NCI-H2196 treated with DMSO at 0.1 percent for 48 hours (cell line): ENCODE measurements around the gene EIF4A2.
A peak's percentile ranks its signal among the peaks of the same experiment; 100 is the strongest.
"Not testable (repeated sequence)": the region's sequence is repeated elsewhere in the genome, so short reads cannot be mapped to it uniquely, and the experiment has no call there.

Experiments used
- DNase-seq: peaks from one replicate; lab custom pipeline; 2025; ENCODE audit not compliant: unreplicated experiment; lab: John Stamatoyannopoulos, UW

The EIF4A2 gene

DNA sequence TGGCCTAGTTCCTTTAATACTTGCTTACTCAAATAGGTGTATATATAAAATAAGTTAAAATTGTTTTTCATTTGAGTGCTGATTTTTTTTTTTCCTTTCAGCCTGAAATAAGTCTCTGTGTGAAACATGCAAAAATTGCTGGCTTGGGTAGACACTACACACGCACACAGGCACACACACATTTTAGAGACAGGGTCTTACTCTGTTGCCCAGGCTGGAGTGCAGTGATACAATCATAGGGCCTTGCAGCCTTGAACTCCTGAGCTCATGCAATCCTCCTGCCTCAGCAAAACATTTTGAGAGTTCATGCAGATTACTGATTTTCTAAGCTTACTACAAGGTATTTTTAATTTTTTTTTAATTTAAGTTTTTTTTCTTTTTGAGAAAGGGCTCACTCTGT is 35.6 kb downstream of the EIF4A2 start:
- no peak for DNase-seq

DNA sequence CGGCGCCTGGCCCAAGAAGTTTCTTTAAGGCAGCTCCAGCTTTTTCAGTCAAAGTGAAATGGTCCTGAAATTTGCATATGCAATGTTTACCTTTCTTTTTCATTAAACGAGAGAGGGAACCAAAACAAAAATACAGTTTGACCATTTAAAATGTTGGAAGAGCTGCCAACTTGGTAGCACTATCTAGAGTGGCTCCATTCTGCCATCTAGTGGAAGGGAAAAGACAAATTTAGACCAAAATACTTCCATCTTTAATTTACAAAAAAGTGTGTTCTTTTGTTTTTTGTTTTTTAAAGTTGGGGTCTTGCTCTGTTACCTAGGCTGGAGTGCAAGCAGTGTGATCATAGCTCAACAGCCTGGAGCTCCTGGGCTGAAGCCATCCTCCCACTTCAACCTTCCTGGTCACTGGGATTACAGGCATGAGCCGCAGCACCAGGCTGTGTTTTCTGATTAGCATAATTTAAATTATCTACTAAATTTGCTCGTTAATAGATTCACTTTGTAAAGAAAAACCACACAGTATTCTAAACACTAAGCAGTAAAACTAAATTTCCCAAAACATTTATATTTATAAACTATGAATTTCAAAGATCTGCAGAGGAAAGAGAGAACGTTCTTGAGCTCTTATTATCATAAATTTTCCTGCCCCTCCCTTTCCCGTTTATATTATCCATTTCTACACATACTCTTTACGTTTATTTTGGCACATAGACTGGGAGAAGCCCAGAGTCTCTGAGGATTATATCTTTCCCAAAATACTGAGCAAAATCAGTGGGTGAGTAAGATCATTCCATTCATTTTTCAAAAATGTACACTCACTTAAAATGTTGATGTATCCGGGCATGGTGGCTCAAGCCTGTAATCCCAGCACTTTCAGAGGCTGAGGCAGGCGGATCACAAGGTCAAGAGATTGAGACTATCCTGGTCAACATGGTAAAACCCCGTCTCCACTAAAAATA is 38.3 kb downstream of the EIF4A2 start:
- peak; percentile 42 for DNase-seq

DNA sequence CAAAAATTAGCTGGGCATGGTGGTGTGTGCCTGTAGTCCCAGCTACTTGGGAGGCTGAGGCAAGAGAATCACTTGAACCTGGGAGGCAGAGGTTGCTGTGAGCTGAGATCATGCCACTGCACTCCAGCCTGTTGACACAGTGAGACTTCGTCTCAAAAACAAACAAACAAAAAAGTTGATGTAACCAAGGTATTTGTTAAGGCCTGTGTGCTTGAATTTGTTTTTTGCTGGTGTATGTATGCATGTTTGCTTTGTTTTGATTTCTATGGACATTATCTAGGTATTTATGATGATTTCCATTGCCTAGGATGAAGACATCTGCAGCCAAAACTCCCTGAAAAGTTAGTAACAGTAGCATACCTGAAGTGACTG is 39.0 kb downstream of the EIF4A2 start:
- not testable (repeated sequence) for DNase-seq

DNA sequence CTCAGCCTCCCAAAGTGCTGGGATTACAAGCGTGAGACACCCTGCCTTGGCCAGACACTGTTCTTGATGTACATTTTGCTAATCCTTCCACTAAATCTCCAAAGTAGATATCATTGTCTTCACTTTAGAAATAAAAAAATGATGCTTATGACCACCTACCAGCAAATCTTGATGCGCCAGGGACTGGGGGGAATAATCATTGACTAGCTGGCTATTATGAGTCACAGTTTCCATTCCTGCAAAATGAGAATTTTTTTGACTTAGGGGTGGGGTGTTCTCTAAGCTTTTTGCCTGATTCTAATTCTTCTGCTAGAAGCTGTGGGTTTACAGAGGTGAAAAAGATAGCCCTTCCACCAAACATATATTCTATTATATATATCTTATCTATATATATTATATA is 40.0 kb downstream of the EIF4A2 start:
- no peak for DNase-seq

DNA sequence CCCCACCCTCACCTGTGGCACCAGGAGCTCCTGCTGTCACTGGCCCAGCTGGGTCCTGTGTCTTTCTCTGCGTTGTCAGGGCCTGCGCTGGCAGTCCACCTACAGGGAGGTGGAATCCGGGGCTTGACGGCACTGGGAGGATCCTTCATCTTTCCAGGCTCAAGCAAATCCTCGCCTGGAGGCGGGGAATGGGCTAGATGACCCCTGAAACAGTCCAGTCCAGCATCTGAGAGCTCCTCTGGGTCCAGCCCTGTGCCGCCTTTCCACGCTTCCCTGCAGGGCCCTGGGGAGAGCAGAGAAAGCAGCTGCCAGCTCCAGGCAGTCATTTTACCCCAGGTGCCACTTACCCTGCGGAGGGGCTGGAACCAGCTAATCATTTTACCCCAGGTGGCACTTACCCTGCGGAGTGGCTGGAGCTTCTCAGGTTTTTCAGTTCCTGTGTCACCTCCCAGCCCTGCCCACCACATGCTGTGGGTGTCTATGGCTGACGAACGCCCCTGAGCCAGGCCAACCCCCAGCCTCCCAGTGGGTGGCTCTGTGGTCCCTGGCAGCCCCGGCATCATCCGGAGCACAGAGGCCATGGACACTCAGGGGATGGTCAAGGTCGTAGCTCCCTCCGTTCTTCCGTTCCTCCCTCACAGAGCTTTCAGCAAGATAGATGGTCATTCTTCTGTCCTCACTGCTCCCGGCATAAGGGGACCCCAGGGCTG is 41.2 kb downstream of the EIF4A2 start:
- no peak for DNase-seq

DNA sequence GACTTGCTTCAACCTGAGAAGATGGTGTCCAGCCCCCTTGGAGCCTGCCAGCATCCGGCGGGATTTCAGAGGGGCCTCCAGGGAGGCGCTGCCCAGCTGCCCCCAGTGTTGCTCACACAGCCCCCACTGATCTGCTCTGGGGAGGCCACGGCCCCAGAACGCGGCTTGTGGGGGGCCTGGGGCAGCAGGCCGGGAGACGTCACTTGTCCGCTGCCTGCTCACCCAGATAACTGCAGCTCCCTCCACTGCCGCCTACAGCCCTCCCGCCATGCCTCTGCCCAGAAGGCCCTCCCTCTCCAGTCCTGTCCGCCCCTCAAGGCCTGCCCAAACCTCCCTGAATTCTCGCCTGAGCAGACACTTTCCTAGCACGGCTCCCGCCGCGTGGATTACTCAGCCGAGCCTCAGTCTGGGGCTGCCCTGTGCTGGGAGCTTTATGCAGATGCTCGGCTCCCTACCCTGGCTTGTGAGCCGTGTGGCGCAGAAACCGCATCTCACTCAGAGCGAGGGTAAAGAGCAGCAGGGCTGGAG is 42.0 kb downstream of the EIF4A2 start:
- DNase-seq: no peak

DNA sequence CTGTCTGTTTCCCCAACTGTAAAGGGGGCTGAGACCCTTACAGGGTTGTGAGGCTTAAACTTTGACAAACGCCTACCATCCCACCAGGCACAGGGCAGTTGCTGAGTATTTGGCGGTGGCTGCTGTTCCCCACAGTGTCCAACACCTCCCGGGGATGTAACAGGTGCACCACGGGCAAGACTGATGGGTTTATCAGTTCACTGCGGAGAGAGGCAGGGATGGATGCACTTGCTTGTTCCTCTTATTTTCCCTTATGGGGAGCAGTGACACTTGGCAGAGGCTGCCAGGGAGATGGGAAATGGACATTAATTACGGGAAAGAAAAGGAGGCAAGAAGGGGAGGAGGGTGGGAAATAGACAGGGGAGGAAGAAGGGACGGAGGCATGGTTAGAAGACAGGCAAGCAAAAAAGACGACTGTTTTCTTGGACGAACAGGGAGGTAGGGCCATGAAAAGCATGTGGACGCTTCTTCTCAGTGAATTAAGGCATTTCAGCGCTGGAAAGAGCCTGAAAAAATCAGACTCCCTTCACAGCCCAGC is 42.6 kb downstream of the EIF4A2 start:
- no peak for DNase-seq

DNA sequence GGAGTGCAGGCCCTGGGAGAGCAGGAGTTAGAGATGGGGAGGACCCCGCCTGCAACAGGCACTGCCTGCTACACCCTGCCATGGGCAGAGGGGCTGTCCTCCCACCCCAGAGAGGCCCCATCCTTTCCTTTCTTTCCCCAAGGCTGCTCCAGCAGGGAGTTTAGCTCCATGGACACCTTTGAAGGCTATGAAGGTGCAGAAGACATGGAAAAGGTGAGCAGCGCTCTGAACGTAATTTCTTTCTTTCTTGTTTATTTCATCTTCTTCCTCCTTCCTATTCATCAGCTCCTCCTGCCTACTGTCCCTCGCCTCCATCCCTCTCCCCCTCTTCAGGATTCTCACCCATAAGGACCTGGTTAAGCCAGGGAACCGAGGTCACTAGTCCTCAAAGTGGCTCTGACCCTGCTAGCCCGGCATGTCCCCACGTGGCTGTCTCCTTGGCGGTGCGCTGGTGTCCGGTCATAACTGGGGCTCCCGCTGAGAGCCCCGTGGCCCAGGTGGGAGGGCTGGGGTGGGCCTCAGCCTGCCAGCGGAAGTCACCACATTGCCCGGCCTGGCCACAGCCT is 43.1 kb downstream of the EIF4A2 start:
- DNase-seq: no peak

DNA sequence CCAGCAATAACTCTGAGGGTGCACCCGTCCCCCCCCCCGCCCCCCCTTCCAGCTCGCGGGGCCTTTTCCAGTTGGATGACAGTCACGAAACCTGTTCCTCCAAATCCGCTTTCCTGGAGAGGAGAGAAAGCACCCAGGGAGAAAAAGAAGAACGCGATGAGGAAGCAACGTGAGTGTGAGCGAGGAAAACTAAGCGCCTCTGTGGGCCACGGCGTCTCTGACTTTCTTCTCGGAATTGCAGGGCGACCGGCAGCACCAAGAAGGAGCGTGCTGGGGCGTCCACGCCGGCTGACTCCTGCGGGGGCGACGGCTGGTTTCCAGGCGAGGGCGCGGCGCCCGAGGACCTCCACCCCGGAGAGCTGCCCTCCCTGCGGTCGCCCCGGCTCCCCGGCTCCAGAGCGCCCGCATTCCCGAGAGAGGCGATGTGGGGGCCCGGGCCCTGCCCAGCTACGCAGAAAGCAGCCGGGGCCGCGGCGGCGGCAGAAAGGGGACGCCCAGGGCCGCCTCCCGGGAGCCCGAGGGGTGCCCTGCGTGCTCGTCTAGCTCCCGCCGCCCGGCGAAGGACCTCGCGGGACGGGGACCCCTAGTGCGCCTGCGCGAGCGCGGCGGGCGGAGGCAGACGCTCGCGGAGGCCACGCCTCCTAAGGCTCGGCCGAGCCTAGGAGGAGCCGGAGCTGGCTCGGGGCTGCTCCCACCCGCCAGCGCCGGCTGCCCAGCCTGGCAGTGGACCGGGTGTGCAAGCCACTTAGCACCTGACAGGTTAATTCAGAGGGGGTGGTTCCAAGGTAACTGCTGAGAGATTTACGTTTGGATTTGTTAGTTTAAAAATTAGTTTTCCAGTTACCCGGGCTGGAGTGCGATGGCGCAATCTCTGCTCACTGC is 43.8 kb downstream of the EIF4A2 start:
- DNase-seq: peak; percentile 92

DNA sequence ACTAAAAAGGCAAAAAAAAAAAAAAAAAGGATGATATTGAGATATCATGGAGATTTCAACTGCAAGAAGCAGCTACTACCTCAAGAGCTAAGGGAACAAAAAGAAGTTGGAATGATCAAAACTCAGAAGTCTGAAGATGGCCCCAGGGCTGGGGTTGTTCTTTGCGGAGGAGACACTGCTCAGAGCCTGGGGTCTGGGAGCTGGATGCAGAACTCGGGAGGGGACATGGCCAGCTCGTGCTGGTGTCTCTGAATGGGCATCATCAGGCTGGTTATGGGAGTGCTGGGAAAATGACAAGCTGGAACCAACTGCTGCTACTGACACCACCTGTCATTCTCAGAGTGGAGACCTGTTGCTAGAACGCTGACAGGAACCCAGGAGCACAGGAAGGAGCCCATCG is 45.0 kb downstream of the EIF4A2 start:
- no peak for DNase-seq

DNA sequence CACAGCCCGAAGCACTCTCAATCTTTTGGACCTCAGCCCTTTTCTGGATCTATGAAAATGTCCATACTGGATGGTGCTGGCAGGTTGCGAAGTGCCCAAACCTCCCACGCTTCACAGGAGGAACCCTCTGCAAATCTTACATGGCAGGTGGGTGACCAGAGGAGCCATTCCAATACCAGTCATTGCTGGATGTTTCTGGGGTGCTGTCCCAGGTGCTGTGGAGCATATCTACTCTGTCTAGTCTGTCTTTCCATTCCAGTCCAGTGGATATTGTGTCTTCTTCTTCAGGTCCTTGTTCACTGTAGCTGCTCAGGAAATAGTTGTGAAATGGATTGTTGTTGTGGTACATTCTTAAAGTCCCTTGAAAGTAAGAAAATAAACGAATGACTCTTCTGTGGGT is 48.4 kb downstream of the EIF4A2 start:
- no peak for DNase-seq

DNA sequence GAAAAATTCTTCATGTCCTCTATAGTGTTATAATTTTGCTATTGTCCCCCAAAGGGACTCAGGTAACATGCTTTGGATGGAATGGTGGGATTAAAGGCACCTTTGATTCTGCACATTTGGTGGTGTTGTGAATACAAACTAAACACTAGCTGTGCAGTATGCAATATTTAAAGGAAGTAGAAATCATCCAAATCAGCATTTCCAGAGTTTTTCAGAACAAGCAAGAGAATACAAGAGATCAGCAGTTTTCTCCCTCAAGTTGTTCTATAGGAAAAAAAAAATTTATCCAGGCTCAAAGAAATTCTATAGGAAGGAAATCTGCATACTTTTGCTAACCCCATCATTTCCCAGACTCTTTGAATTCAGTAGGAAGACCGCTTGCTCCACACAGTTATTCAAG is 48.9 kb downstream of the EIF4A2 start:
- no peak for DNase-seq
